Hindlimb muscle (tissue), 1 donor: ENCODE results near the gene FAM149B1. TPM values are rescaled to one million over a fixed set of nuclear protein-coding genes. Genes with fewer than 3 reads are reported as not detected.
"Not testable (repeated sequence)": the region's sequence is repeated elsewhere in the genome, so short reads cannot be mapped to it uniquely, and the experiment has no call there.

Source experiments
- DNase-seq: peaks from one replicate; pipeline ENCODE4 v3.0.0-alpha.2; 2013
- polyA plus RNA-seq: library from polyadenylated mRNA; unstranded; fragments of 120-200 nt; gene quantifications from one replicate; pipeline ENCODE4 v1.2.1, GENCODE V29; 2013; ENCODE audit not compliant: insufficient read length

Gene FAM149B1
- polyA plus RNA-seq, 1 donor: 24.7 TPM

GRCh38 chr10:73233883-73234282, 66.0 kb downstream of the FAM149B1 start:
- no peak for DNase-seq

DNA sequence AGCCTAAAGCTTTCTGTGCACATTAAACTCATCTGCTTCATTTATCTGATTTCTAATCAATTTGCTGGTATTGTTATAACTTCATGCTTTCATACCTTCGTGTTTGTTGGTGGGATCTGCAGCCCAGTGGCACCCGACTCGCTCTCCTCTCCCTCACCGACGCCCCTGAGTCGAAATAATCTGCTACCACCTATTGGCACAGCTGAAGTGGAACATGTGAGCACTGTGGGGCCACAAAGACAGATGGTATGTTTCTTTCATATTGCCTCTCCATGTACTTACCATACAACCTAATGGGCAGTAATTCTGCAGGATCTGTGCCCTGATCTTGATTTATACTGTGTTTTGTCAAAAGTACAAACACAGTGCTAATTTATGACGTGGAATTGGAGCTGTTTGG, 66.8 kb downstream of the FAM149B1 start:
- no peak for DNase-seq

GRCh38 chr10:73238990-73239566, 71.2 kb downstream of the FAM149B1 start:
- DNase-seq: no peak

DNA sequence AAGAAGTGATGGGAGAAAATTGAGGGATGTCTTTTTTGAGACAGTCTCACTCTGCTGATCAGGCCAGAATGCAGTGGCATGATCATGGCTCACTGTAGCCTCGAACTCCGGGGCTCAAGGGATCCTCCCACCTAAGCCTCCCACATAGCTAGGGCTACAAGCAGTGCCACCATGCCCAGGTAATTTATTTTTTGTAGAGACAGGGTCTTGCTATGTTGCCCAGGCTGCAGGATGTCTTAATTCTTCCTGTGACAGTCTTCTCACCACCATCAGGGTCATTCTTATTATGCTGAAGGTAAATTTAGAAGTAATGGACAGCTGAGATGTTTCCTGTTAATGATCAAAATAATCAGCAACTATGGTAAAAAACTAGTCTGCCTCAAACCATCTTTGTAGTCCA, 72.0 kb downstream of the FAM149B1 start:
- no peak for DNase-seq

DNA sequence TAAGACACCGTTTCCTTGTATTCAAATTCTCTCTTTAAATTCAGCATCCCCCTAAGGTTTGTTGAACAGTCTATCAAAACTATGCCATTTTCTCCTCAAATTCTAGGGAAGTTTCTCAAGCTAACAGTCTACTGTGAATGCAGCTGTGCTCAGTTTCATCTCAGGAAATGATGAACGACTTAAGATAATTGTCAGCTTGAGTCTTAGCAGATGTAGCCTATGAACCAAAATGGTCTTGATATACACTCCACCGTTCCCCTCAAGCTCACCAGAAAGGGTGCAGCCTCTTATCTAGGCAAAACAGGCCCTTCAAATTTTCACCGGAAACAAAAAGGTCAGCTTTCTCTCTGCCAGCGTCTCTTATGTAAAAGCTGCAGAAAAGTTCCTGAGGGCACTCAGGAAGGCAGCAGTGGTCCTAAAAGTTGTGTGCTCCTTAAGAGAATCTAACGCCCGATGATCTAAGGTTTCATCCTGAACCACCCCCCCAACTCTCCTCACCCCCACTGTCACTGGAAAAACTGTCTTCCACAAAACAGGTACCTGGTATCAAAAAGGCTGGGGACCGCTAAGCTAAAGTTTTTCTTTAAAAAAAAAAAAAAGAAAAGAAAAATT, 77.1 kb downstream of the FAM149B1 start:
- DNase-seq: no peak

DNA sequence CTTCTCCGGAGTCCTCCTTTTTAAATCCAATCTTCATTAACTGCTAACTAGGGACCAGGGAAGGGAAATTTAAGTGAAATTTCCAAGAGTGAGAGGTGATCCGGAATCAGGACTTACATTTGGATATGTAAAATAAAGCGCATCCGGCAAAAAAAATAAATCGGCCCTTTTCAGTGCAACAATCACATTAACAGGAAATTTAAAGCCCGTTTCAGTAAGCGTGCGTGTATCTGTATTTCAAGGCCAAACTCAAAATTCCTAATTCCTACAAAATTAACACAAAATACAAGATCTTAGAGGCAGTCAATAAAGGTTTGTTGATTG, 78.4 kb downstream of the FAM149B1 start:
- no peak for DNase-seq

DNA sequence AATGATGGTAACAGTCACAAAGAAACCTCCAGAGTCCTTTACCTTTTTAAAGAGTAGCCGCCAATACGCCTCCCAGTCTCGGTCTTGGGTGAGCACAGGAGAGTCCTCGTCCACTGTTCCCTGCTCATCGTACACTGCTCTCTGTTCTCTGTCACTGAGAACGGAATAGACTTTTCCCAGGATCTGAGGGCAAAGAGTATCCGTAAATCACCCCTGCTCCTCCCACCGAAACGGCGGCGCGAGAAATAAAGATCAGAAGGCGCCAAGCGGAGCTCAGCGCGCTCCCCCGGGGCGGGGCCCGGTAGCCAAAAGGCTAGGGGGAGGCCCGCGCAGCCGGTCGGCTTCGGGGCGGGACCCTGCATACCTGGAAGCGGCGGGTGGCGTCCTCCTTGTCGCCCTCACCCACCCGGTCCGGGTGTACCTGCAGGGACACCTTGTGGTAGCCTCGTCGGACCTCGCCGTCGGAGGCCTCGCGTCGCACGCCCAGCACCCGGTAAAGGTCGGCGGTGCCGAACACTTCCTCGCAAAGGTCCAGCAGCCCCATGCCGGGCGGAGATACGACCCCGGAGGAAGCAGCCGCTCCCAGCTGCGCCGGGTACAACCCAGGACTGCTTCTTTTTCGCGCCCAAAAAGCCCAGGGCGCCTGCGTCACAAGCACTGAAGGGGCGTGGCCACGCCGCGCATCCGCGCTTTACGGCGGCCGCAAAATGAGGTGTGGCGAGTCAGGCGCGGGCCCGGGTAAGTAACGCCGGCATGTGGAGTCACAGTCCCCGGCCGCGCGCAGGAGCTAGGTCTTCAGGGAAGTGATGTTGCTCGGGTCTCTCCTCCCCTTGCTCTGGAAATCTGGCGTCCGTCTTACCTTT, 79.0 kb downstream of the FAM149B1 start, which contains the start of gene DNAJC9:
Gene DNAJC9, minus strand, starts transcription at position 610 of the 863 bp plus-strand sequence. Its CDS starts 66 bp downstream, at position 544.
- peak; percentile 97 for DNase-seq

DNA sequence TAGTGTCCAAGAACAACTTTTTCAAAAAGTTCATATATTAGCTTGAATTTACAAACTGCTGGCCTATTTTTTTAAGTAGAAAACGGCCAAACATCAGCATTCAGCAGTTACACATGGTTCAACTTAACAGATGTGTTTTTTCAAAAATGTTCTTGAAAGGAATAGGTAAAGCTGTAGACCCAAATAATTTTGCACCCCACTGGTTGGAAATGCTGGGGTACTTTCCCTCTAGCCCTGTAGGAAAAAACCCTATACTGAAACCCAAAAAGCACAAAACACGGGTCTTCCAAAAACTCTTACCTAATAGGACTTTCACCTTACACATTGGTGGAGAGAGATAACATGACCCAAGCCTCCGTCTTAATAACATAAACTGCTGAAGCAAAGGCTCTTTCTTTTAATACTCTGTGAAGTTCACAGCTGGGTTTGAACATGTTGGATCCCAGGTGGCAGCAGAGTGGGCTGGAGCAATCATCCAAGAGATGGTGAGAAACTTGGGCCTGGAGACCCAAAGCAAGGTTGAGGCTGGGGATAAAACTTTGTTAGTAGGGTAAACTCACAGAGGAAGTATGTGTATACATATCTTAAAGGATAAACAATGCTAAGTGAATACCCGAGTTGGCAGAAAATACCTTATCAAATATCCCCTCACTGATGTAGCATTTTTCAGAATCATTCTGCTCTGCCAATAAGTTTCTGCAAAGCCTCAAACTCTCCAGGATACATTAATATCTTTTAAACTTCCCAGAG, 79.8 kb downstream of the FAM149B1 start:
- DNase-seq: no peak

DNA sequence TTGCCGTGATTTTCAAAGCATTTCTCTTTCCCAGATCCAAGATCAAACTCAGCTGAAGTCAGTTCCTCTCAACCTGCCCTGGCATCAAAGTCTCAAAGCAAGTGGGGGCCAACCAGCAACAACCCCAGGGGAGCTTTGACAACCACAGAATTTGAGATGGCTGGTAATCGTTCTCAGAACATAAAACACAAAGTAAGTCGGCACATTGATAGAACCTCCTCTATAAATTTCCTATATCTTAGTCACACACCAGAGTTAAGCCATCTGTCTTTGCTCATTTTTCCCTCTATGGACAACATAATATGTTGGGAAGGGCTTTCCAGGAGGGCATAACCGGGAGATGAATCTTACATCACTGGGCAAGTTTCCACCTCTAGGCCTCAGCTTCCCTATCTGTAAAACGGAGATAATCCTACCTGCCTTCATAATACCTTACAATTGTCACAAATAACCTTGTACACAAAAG, 80.4 kb downstream of the FAM149B1 start:
- no peak for DNase-seq

GRCh38 chr10:73251683-73252444, 83.9 kb downstream of the FAM149B1 start:
- no peak for DNase-seq

DNA sequence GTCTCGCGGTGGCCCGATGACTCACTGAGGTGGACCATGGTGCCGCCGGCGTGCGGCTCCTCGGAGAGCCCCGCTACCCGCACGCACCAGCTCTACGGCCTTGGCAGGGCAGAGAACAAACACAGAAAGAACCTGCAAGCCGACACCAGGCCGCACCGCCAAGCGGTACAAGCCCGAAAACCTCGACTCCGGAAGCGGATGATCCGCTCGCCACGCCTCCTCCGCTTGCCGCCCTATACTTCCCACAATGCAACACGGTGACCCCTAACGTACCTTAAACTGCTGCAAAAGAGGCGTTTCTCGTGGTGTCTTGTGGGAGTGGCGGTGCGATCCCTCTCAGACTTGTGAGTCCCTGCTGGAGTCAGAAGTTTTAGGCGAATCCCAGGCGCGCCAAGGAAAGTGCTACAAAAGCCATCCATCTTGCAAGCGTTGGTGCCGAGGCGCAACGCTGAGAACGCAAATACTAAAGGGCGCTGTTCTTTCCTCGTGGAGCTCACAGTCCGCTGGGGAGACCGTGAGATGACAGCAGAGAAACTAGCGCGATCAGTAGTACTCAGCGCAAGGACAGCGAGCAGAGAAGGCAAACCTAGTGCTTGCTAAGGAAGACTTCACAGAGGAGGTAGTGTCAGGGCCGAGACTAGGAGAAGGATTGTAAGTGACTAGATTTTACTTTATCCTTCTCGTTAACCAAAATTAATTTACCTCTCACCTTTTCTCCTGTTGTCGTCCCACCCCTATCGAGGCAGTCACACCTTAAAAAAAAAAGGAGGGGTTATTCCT, 84.7 kb downstream of the FAM149B1 start, which contains the start of gene MRPS16:
Gene MRPS16, minus strand, starts transcription at position 200 of the 780 bp plus-strand sequence. Its CDS starts 162 bp downstream, at position 38.
- DNase-seq: peak; percentile 96

DNA sequence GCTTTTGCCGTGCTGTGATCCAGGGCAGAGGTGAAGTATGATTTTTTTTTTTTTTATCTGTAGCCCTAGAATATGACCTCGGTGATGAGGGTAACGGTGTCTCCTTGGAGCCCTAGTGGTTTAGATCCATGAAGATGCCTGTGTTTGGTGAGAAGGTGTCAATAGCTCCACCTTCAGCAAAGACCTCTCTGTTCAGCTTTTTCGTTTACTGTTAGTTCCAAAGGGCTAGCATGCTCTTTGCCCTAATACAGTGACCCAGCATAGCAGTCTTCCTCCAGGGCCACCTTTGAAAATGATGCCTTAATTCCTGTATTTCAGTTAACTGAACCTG, 85.3 kb downstream of the FAM149B1 start:
- DNase-seq: no peak

- not testable (repeated sequence) for DNase-seq
Measured at GRCh38 chr10:73258612-73259011, 90.7 kb downstream of the FAM149B1 start.

DNA sequence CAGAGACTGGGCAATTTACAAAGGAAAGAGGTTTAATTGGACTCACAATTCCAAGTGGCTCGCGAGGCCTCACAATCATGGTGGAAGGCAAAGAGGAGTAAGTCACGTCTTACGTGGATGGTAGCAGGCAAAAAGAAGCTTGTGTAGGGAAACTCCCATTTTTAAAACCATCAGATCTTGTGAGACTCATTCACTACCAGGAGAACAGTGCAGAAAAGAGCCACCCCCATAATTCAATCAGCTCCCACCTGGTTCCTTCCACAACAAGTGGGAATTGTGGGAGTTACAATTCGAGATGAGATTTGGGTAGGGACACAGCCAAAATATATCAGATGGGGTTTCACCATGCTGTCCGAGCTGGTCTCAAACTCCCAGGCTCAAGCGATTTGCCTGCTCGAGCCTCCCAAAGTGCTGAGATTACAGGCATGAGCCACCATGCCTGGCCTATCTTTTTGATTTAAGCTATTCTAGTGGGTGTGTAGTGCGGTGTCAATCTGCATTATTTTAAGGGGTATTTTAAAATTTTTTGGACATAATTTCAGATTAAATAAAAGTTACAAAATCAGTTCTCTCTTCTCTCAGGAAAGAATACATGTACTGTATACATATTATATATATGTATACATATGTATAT, 93.6 kb downstream of the FAM149B1 start:
- no peak for DNase-seq

GRCh38 chr10:73262105-73262730, 94.3 kb downstream of the FAM149B1 start:
- no peak for DNase-seq

GRCh38 chr10:73262880-73263555, 95.1 kb downstream of the FAM149B1 start:
- DNase-seq: no peak

DNA sequence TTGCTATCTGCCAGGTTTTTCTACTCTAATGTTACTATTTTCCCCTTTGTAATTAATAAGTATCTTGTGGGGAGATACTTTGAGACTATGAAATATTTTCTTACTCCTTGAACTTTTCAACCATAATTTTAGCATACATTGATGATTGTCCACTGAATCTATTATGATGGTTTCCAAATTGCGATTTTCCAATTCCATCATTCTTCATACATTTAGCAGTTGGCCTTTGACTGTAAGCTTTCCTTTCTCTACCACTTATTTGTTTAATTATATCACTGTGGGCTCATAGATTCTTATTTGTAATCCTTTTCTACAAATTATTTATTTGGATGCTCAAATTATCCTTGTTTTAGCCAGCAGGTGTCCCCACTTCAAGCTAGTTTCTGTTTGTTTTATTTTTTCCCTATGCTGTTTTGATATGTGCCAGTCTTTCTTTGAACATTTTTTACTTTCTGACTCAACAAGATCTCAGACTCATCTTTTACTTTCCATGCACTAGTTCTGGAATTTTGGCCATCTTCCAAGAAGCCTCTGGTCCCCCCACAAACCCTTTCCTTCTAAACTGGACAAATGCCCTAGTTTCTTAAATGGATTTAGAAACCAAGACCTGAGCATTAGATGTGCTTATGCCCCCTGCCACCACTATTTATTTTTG, 95.9 kb downstream of the FAM149B1 start:
- DNase-seq: peak; percentile 15

DNA sequence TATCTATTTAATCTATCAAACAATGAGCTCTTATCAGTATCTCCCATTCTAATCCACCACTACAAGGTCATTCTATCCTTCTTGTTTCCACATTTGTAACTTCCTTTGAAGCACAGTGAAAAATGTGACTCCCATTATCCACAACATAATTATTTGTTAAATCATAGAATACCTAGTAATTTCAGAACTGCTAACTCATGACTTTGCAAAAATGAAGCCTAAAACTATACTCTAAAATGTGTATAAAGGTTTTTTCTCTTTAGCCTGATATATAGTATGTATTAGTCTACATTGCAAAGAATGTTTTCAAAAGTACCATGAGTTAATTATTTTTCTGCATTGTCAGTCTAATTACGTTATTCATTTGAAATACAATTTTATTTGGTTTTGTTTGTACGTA, 96.5 kb downstream of the FAM149B1 start:
- DNase-seq: no peak

DNA sequence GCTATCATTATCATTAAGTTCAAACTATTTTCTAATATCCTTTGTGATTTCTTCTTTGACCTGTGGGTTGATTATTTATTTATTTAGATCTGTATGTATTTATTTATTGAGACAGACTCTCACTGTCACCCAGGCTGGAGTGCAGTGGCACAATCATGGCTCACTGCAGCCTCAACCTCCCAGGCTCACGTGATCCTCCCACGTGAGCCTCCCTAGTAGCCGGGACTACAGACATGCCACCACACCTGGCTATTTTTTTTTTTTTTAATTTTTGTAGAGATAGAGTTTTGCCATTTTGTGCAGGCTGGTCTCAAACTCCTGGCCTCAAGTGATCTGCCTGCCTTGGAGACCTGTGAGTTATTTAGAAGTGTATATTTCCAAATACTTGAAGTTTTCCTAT, 113.2 kb downstream of the FAM149B1 start:
- DNase-seq: no peak
